Natural killer cell (primary cell): ENCODE data around the gene SMARCC1. TPM values are rescaled to one million over a fixed set of nuclear protein-coding genes. Genes with fewer than 3 reads are reported as not detected.

Experiments
- ATAC-seq, 3 donors: fragments of 150-1000 bp in 2 of 3; fragments of 200-7000 bp in 1 of 3; cut with Tn5 transposase; 1 replicate in 1 of 3; 2 replicates in 2 of 3; pipeline ENCODE4 v1.10.0; 2021; ENCODE audit warnings: mild to moderate bottlenecking in 2 of 3, moderate library complexity in 2 of 3
- DNase-seq, 2 donors: peaks; one replicate each; pipeline versions ENCODE4 v3.0.0 to v3.0.0-alpha.2; 2013 to 2021; ENCODE audit warnings: mixed read lengths in 1 of 2
- H3K27ac ChIP-seq: one replicate; pipeline ENCODE4 v1.5.1; 2013; ENCODE audit warnings: mild to moderate bottlenecking, low read length
- H3K27me3 ChIP-seq: one replicate; pipeline ENCODE4 v1.6.1; 2013; ENCODE audit warnings: low read length; ENCODE audit not compliant: control insufficient read depth, insufficient read depth
- H3K36me3 ChIP-seq: one replicate; pipeline ENCODE4 v1.6.1; 2013; ENCODE audit warnings: low read length; ENCODE audit not compliant: control insufficient read depth, insufficient read depth
- H3K4me1 ChIP-seq: one replicate; pipeline ENCODE4 v1.6.1; 2013; ENCODE audit warnings: low read length; ENCODE audit not compliant: control insufficient read depth, insufficient read depth
- H3K4me3 ChIP-seq: one replicate; pipeline ENCODE4 v1.5.1; 2013; ENCODE audit warnings: low read length
- H3K9me3 ChIP-seq: one replicate; pipeline ENCODE4 v1.6.1; 2013; ENCODE audit warnings: low read length; ENCODE audit not compliant: control insufficient read depth, insufficient read depth
- H3K27ac Mint-ChIP-seq, 2 donors: one replicate each; pipeline ENCODE4 v1.8.0; 2022; ENCODE audit warnings: mild to moderate bottlenecking in 2 of 2, mixed read lengths in 2 of 2, moderate library complexity in 1 of 2
- H3K27me3 Mint-ChIP-seq, 2 donors: one replicate each; pipeline ENCODE4 v1.8.0; 2022; ENCODE audit warnings: low read depth in 2 of 2, mixed read lengths in 2 of 2
- H3K36me3 Mint-ChIP-seq: one replicate; pipeline ENCODE4 v1.8.0; 2022; ENCODE audit warnings: mixed read lengths
- H3K4me1 Mint-ChIP-seq, 2 donors: one replicate each; pipeline ENCODE4 v1.8.0; 2022; ENCODE audit warnings: mixed read lengths in 2 of 2
- H3K4me3 Mint-ChIP-seq: one replicate; pipeline ENCODE4 v1.8.0; 2022; ENCODE audit warnings: mild to moderate bottlenecking, moderate library complexity, mixed read lengths
- H3K9me3 Mint-ChIP-seq, 2 donors: one replicate each; pipeline ENCODE4 v1.8.0; 2022; ENCODE audit warnings: mixed read lengths in 2 of 2
- WGBS: methylation state at CpG from one replicate; pipeline ENCODE4 v1.1.7; 2013; ENCODE audit warnings: missing lambda C conversion rate; ENCODE audit not compliant: insufficient coverage; 5-methylcytosine and 5-hydroxymethylcytosine counted together
- intact Hi-C: fragments of 100-400 bp; cut with micrococcal nuclease; formaldehyde crosslinking; loops from one replicate; pipeline ENCODE4 v1.14.2; 2022
- total RNA-seq, 4 donors: library from RNA; stranded (reverse); fragments of 120-200 nt in 1 of 4; gene quantifications; one replicate each; pipeline versions ENCODE4 v1.2.3 to v1.2.4, GENCODE V29; 2013 to 2022
- TF ChIP-seq, protein P1 (sequence below): fragments of 200-600 bp; IDR thresholded peaks from one replicate; pipeline ENCODE4 v1.8.0; 2022; ENCODE audit warnings: antibody characterized with exemption

The SMARCC1 gene
- total RNA-seq, 3 donors from 2014 or later (not counting 1 experiment from before 2014, with no cell fraction given), result 96.1 to 108 (median 102) TPM

DNA sequence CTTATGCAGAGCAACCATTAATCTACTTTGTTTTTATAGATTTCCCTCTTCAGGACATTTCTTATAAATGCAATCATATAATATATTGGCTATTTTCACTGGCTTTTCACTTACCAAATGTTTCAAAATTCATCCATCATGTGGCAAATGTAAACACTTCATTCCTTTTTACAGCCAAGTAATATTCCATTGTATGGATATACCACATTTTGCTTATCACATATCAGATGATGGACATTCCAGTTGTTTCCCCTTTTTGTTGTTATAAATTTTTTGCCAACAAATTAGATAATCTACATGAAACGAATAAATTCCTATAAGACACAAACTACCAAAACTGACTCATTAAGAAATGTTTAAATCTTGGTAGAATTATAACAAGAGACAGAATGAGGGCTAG, 123.2 kb downstream of the SMARCC1 start:
- intact Hi-C loops, result no loop called here
- H3K27ac ChIP-seq, result no peak overlapping the region

DNA sequence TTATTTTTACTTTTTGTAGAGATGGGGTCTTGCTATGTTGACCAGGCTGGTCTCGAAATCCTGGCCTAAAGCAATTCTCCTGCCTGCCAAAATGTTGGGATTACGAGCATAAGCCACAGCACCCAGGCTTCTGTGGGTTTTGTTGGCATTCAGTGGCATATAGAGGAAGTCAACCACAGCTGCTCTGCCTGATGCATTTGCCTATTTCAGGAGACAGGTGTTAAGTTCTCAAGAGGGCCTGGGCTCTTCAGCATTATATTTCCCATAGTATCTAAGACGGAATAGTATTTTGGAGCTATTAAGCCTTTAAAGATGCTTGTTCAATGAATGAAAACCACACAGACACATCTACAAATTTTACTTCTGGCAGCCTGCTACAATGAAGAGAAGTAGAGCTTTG, 129.6 kb downstream of the SMARCC1 start:
- intact Hi-C loops, result no loop called here
- no peak for ATAC-seq
- Histone ChIP-seq H3K4me3 (no peak overlapping the region), H3K9me3 (no peaks in the 10 kb centered on the region), H3K27me3 (no peaks in the 10 kb centered on the region), H3K36me3 (peaks cover 38% of the 10 kb centered on the region), H3K4me1 (no peaks in the 10 kb centered on the region), H3K27ac (no peak overlapping the region)
- DNase-seq, result no peak
- Mint-ChIP-seq H3K9me3 (no peaks in the 10 kb centered on the region), H3K27me3 (no peaks in the 10 kb centered on the region), H3K4me1 (no peaks in the 10 kb centered on the region), H3K4me3 (no peak overlapping the region), H3K36me3 (peaks cover 6% of the 10 kb centered on the region), H3K27ac (no peak overlapping the region)
- 89% methylated on average over 2 of the region's 3 CpGs for WGBS
- TF ChIP-seq, protein P1, sequence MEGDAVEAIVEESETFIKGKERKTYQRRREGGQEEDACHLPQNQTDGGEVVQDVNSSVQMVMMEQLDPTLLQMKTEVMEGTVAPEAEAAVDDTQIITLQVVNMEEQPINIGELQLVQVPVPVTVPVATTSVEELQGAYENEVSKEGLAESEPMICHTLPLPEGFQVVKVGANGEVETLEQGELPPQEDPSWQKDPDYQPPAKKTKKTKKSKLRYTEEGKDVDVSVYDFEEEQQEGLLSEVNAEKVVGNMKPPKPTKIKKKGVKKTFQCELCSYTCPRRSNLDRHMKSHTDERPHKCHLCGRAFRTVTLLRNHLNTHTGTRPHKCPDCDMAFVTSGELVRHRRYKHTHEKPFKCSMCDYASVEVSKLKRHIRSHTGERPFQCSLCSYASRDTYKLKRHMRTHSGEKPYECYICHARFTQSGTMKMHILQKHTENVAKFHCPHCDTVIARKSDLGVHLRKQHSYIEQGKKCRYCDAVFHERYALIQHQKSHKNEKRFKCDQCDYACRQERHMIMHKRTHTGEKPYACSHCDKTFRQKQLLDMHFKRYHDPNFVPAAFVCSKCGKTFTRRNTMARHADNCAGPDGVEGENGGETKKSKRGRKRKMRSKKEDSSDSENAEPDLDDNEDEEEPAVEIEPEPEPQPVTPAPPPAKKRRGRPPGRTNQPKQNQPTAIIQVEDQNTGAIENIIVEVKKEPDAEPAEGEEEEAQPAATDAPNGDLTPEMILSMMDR, result no peak

More for the DNA sequence above, 123.2 kb downstream of the SMARCC1 start:
- Mint-ChIP-seq H3K27me3 (no peaks in the 10 kb centered on the region), H3K36me3 (peaks cover 19% of the 10 kb centered on the region), H3K9me3 (no peaks in the 10 kb centered on the region), H3K4me3 (no peak overlapping the region), H3K4me1 (peaks cover 0 to 4% of the 10 kb centered on the region in 2 donors), H3K27ac (no peak overlapping the region)
- Histone ChIP-seq H3K36me3 (peaks cover 49% of the 10 kb centered on the region), H3K4me1 (no peaks in the 10 kb centered on the region), H3K4me3 (no peak overlapping the region), H3K9me3 (no peaks in the 10 kb centered on the region), H3K27me3 (no peaks in the 10 kb centered on the region)
- WGBS, result no CpG with 5 or more reads among the region's 1 CpG
- ATAC-seq, result no peak
- TF ChIP-seq, protein P1, result no peak
- no peak for DNase-seq

DNA sequence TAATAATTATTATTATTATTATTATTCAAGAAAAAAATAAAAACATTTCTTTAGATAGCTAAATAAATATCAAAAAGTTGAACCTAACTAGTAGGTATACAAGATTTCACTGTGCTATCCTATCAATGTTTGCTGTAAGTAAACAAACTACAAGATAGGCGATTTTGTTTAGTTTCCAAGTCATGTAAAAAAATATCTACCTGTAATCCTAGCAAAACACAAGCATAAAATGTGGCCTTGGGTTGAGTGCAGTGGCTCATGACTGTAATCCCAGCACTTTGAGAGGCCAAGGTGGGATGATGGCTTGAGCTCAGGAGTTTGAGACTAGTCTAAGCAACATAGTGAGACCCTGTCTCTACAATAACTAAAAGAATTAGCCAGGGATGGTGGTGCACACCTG, 131.4 kb downstream of the SMARCC1 start:
- H3K4me1 ChIP-seq, result no peaks in the 10 kb centered on the region
- no peak overlapping the region for H3K27ac ChIP-seq
- no peak for DNase-seq
- no peak overlapping the region for H3K4me3 ChIP-seq
- H3K9me3 ChIP-seq, result no peaks in the 10 kb centered on the region
- no peaks in the 10 kb centered on the region for H3K36me3 Mint-ChIP-seq
- peaks cover 0 to 6% of the 10 kb centered on the region in 2 donors for H3K4me1 Mint-ChIP-seq
- H3K36me3 ChIP-seq, result peaks cover 31% of the 10 kb centered on the region
- 100% methylated on average over 1 of the region's 1 CpG for WGBS
- H3K27ac Mint-ChIP-seq, result no peak overlapping the region
- H3K9me3 Mint-ChIP-seq, result no peaks in the 10 kb centered on the region
- no peaks in the 10 kb centered on the region for H3K27me3 ChIP-seq
- no peaks in the 10 kb centered on the region for H3K27me3 Mint-ChIP-seq
- TF ChIP-seq, protein P1, result no peak
- ATAC-seq, result no peak
- intact Hi-C loops, result no loop called here
- H3K4me3 Mint-ChIP-seq, result no peak overlapping the region

DNA sequence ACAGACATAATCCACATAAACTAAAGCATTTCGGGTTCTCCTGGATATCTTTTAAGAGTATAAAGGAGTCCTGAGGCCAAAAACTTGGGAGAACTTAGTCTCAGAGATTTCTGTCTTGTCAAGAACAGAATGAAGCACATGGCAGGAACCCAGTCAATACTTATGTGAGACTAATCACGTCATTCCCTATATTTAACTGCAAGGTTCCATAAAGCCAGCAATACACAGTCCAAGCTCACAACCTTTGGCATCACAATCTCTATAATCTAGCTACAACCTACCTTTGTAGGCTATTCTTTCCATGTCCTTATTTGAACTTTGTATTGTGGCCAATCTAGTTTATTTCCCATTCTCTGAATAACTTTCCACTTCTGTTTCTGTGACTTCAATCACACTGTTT, 134.1 kb downstream of the SMARCC1 start:
- H3K27me3 ChIP-seq, result no peaks in the 10 kb centered on the region
- H3K27ac Mint-ChIP-seq, result no peak overlapping the region
- WGBS, result 100% methylated on average over 2 of the region's 2 CpGs
- ATAC-seq (no peak), DNase-seq (no peak)
- H3K27ac ChIP-seq, result no peak overlapping the region
- no peak overlapping the region for H3K4me3 ChIP-seq
- TF ChIP-seq, protein P1, result no peak
- no peaks in the 10 kb centered on the region for H3K27me3 Mint-ChIP-seq
- peaks cover 27% of the 10 kb centered on the region for H3K36me3 ChIP-seq
- no peaks in the 10 kb centered on the region for H3K9me3 Mint-ChIP-seq
- H3K4me3 Mint-ChIP-seq, result no peak overlapping the region
- intact Hi-C loops, result no loop called here
- no peaks in the 10 kb centered on the region for H3K4me1 ChIP-seq
- peaks cover 0 to 6% of the 10 kb centered on the region in 2 donors for H3K4me1 Mint-ChIP-seq
- H3K36me3 Mint-ChIP-seq, result no peaks in the 10 kb centered on the region
- no peaks in the 10 kb centered on the region for H3K9me3 ChIP-seq
